Astrocyte of the spinal cord (primary cell): Measurements from ENCODE around the gene ST8SIA3.
"Not testable (repeated sequence)": the region's sequence is repeated elsewhere in the genome, so short reads cannot be mapped to it uniquely, and the experiment has no call there.

Experiments used
- DNase-seq: peaks from one replicate; pipeline ENCODE4 v3.0.0; 2011; ENCODE audit warnings: low read depth, low spot score
- H3K4me3 ChIP-seq: 2 replicates; pipeline ENCODE4 v1.5.1; 2011; ENCODE audit warnings: low read depth, mild to moderate bottlenecking, low read length, moderate library complexity
- CTCF ChIP-seq: IDR thresholded peaks from 2 replicates; pipeline ENCODE4 v1.5.1; 2012; ENCODE audit warnings: low read depth, mild to moderate bottlenecking, low read length, inconsistent platforms
- in situ Hi-C: cut with HindIII; loops from 2 replicates; pipeline ENCODE4 v1.10.0; 2017; ENCODE audit warnings: low sequenced_read_pairs

ST8SIA3 gene

DNA sequence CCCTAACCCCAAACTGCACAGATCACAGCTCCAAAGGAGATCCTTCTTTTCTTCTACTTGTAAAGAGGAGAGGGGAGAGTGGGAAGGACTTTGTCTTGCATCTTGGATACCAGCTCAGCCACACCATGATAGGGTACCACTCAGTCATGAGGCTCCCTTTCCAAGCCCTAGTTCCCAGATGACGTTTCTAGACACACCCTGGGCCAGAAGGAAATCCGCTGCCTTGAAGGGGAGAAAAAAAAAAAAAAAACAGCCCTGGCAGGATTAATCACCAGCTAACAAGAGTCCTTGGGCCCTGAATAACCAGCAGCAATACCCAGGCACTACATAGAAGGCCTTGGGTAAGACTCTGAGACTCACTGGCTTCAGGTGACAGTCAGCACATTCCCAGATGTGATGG, 36.9 kb downstream of the ST8SIA3 start:
- TF ChIP-seq CTCF: no peak
- in situ Hi-C loops: no loop called here
- H3K4me3 ChIP-seq: no peak overlapping the region
- no peak for DNase-seq

- in situ Hi-C loops: no loop called here
- H3K4me3 ChIP-seq: no peak overlapping the region
- no peak for DNase-seq
- TF ChIP-seq CTCF: no peak
Observed at GRCh38 chr18:57390044-57390443, 37.7 kb downstream of the ST8SIA3 start.

DNA sequence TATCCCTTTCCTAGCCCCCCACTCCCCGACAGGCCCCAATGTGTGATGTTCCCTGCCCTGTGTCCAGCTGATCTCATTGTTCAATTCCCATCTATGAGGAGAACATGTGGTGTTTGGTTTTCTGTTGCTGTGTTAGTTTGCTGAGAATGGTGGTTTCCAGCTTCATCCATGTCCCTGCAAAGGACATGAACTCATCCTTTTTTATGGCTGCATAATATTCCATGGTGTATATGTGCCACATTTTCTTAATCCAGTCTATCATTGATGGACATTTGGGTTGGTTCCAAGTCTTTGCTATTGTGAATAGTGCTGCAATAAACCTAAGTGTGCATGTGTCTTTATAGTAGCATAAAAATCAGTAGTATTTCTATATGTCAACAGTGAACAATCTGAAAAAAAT, 42.4 kb downstream of the ST8SIA3 start:
- DNase-seq, in situ Hi-C loops, H3K4me3 ChIP-seq: not testable (repeated sequence)

GRCh38 chr18:57396831-57397230, 44.5 kb downstream of the ST8SIA3 start:
- in situ Hi-C loops, H3K4me3 ChIP-seq, DNase-seq: not testable (repeated sequence)

DNA sequence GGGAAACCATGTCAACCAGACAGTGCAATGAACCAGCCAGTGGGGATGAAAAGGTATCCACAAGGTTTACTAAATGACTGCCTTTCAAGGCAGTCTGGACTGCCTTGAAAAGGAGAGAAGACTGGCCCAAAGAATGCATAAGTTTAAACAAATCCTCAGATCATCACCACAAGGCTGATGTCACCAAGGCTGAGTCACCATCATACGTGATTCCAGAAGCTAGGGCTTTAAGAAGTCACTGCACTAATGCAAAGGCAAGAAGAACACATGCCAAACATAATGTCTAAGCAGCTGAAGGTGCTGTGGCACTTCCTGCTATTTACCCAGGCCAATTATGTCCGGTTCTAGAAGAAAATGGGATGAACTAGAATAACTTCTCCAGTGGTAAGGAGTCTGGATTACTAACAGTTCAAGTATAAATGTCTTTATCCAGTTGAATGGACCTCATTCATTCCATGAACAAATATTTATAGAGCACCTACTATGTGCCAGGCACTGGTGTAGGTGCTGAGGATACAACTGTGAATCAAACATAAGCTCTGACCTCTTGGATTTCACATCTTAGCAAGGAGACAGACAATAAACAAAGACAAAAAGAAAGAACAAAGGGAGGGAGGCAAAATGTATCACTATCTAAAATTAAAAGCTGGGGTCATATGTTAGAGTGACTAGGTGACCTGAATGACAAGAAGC, 45.2 kb downstream of the ST8SIA3 start:
- in situ Hi-C loops: no loop called here
- DNase-seq: peak; percentile 14
- TF ChIP-seq CTCF: no peak
- H3K4me3 ChIP-seq: no peak overlapping the region

- TF ChIP-seq CTCF: no peak
- no peak for DNase-seq
- in situ Hi-C loops: no loop called here
- no peak overlapping the region for H3K4me3 ChIP-seq
Observed at GRCh38 chr18:57404345-57404744, 52.0 kb downstream of the ST8SIA3 start.

GRCh38 chr18:57409650-57410049, 57.3 kb downstream of the ST8SIA3 start:
- H3K4me3 ChIP-seq: no peak overlapping the region
- no peak for DNase-seq
- in situ Hi-C loops: no loop called here
- no peak for TF ChIP-seq CTCF

- in situ Hi-C loops: no loop called here
- no peak for TF ChIP-seq CTCF
Observed at GRCh38 chr18:57410749-57411148, 58.4 kb downstream of the ST8SIA3 start.

More at GRCh38 chr18:57410749-57411148, 58.4 kb downstream of the ST8SIA3 start:
- no peak for DNase-seq
- H3K4me3 ChIP-seq: no peak overlapping the region
